ENCODE results near the gene PLCH1.

Gene PLCH1

DNA sequence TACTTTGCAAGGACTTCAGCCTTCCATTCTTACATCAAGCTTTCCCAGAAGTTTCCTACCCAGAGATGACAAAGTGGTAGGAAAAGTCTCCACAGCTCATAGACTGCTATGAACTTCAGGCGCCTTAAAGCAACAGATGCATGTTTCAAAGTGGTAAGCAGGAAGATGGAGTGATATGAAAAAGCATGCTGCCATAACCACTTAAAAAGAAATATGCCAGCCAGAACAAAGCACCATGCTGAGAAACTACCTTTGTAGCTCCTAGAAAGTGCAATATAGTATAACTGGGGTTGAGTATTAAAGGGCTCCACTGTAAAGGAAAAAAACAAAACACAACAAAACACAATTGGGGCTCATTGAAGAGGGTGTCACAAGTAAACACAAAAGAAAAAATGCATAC, 259.0 kb downstream of the PLCH1 start:
- no peak overlapping the region for H3K4me3 ChIP-seq
- H3K9ac ChIP-seq (ENCODE audit: insufficient read length) = no peak overlapping the region
- TF ChIP-seq EZH2 (IDR thresholded peaks at IDR 0.05) (no peak), POLR2AphosphoS5 (IDR thresholded peaks at IDR 0.05; ENCODE audit: borderline replicate concordance, low read depth, low read length) (no peak), FOXP2 (optimal IDR thresholded peaks at IDR 0.05; ENCODE audit: control extremely low read depth, extremely low read length, insufficient read depth) (no peak)
- no peak overlapping the region for H3K27ac ChIP-seq
- H3K9me3 ChIP-seq (ENCODE audit: low read depth, low read length) = no peaks in the 10 kb centered on the region
- DNase-seq (ENCODE audit: low read depth, low spot score) = no peak
- no peaks in the 10 kb centered on the region for H3K36me3 ChIP-seq (ENCODE audit: insufficient read depth, low read length)

- H3K4me3 ChIP-seq = no peak overlapping the region
- H3K27ac ChIP-seq = no peak overlapping the region
- no peaks in the 10 kb centered on the region for H3K36me3 ChIP-seq (ENCODE audit: insufficient read depth, low read length)
- TF ChIP-seq EZH2 (IDR thresholded peaks at IDR 0.05) = no peak
- no peak for TF ChIP-seq FOXP2 (optimal IDR thresholded peaks at IDR 0.05; ENCODE audit: control extremely low read depth, extremely low read length, insufficient read depth)
- no peak for TF ChIP-seq POLR2AphosphoS5 (IDR thresholded peaks at IDR 0.05; ENCODE audit: borderline replicate concordance, low read depth, low read length)
- DNase-seq (ENCODE audit: low read depth, low spot score) = no peak
- H3K9ac ChIP-seq (ENCODE audit: insufficient read length) = no peak overlapping the region
- 0 out of 2 replicates have a peak, but pooled peaks cover 2% of the 10 kb centered on the region for H3K9me3 ChIP-seq (ENCODE audit: low read depth, low read length)
Measured at GRCh38 chr3:155481591-155481990, 263.3 kb downstream of the PLCH1 start.

DNA sequence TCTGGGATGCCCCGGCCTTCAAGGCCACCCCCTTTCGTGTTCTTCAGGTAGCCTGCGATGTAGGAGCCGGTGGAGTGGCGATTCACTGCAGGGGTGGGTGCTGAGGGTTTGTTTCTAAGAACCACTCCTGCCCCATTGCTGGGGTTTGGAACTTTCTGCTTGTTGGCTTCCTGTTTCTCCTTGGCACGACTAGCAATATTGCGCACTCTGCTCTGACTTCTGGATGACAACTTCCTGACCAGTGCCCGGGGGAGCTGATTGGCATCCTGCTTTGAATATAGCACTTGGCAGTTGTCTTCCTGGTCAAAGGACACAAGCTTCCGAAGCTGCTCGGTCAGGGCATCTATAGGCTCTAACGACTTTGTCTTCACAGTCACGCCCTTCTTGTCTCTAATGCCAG, 263.8 kb downstream of the PLCH1 start:
- H3K9me3 ChIP-seq (ENCODE audit: low read depth, low read length) = 0 out of 2 replicates have a peak, but pooled peaks cover 4% of the 10 kb centered on the region
- no peak for TF ChIP-seq POLR2AphosphoS5 (IDR thresholded peaks at IDR 0.05; ENCODE audit: borderline replicate concordance, low read depth, low read length)
- no peak for TF ChIP-seq FOXP2 (optimal IDR thresholded peaks at IDR 0.05; ENCODE audit: control extremely low read depth, extremely low read length, insufficient read depth)
- TF ChIP-seq EZH2 (IDR thresholded peaks at IDR 0.05) = no peak
- no peak overlapping the region for H3K9ac ChIP-seq (ENCODE audit: insufficient read length)
- H3K36me3 ChIP-seq (ENCODE audit: insufficient read depth, low read length) = no peaks in the 10 kb centered on the region
- no peak for DNase-seq (ENCODE audit: low read depth, low spot score)
- no peak overlapping the region for H3K4me3 ChIP-seq
- H3K27ac ChIP-seq = no peak overlapping the region

DNA sequence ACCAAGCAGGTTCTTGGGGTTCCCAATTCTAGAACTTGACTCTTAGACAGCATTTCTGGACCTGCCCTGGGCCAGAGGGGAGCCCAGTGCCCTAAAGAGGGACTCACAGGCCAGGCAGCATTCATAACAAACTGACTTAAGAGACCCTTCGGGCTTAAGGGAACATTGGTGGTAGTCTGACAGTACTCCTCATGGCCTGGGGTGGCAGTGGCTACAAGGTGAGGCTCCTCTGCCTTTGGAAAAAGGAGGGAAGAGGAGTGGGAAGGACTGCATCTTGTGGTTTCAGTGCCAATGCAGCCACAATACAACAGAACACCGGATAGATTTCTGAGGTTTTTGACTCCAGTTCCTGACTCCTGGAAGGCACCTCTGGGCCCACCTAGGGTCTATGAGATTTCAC, 279.2 kb downstream of the PLCH1 start:
- H3K27ac ChIP-seq = no peak overlapping the region
- TF ChIP-seq FOXP2 (optimal IDR thresholded peaks at IDR 0.05; ENCODE audit: control extremely low read depth, extremely low read length, insufficient read depth) = no peak
- no peak for TF ChIP-seq POLR2AphosphoS5 (IDR thresholded peaks at IDR 0.05; ENCODE audit: borderline replicate concordance, low read depth, low read length)
- no peak for TF ChIP-seq EZH2 (IDR thresholded peaks at IDR 0.05)
- DNase-seq (ENCODE audit: low read depth, low spot score) = no peak
- H3K36me3 ChIP-seq (ENCODE audit: insufficient read depth, low read length) = no peaks in the 10 kb centered on the region
- no peak overlapping the region for H3K4me3 ChIP-seq
- H3K9ac ChIP-seq (ENCODE audit: insufficient read length) = no peak overlapping the region
- no peaks in the 10 kb centered on the region for H3K9me3 ChIP-seq (ENCODE audit: low read depth, low read length)

DNA sequence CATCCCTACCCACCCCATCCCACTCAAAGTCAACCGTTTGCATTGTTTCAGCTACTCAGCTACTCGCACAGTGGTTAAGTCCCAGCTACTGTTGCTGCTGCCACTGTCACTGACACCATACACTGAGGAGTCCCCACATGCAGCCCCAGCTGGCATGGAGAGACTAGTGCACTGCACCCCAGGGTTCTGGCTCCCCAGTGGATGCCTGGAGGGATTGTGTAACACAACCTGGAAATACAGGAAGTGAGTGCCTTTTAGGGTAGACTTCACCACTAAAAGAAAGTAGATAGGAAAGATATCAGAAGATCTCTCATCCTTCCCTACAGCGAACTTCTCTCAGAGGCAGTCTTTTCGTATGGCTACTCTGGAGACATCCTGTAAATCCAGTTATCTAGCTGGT, 282.2 kb downstream of the PLCH1 start:
- Histone ChIP-seq H3K9me3 (ENCODE audit: low read depth, low read length) (no peaks in the 10 kb centered on the region), H3K36me3 (ENCODE audit: insufficient read depth, low read length) (no peaks in the 10 kb centered on the region), H3K27ac (no peak overlapping the region), H3K9ac (ENCODE audit: insufficient read length) (no peak overlapping the region), H3K4me3 (no peak overlapping the region)
- TF ChIP-seq FOXP2 (optimal IDR thresholded peaks at IDR 0.05; ENCODE audit: control extremely low read depth, extremely low read length, insufficient read depth) (no peak), POLR2AphosphoS5 (IDR thresholded peaks at IDR 0.05; ENCODE audit: borderline replicate concordance, low read depth, low read length) (no peak), EZH2 (IDR thresholded peaks at IDR 0.05) (no peak)
- peak; percentile 30 for DNase-seq (ENCODE audit: low read depth, low spot score)

GRCh38 chr3:155457591-155457990, 287.3 kb downstream of the PLCH1 start:
- no peaks in the 10 kb centered on the region for H3K9me3 ChIP-seq (ENCODE audit: low read depth, low read length)
- no peak overlapping the region for H3K9ac ChIP-seq (ENCODE audit: insufficient read length)
- no peak for DNase-seq (ENCODE audit: low read depth, low spot score)
- H3K4me3 ChIP-seq = no peak overlapping the region
- no peak for TF ChIP-seq POLR2AphosphoS5 (IDR thresholded peaks at IDR 0.05; ENCODE audit: borderline replicate concordance, low read depth, low read length)
- TF ChIP-seq EZH2 (IDR thresholded peaks at IDR 0.05) = no peak
- TF ChIP-seq FOXP2 (optimal IDR thresholded peaks at IDR 0.05; ENCODE audit: control extremely low read depth, extremely low read length, insufficient read depth) = no peak
- no peaks in the 10 kb centered on the region for H3K36me3 ChIP-seq (ENCODE audit: insufficient read depth, low read length)
- H3K27ac ChIP-seq = no peak overlapping the region

DNA sequence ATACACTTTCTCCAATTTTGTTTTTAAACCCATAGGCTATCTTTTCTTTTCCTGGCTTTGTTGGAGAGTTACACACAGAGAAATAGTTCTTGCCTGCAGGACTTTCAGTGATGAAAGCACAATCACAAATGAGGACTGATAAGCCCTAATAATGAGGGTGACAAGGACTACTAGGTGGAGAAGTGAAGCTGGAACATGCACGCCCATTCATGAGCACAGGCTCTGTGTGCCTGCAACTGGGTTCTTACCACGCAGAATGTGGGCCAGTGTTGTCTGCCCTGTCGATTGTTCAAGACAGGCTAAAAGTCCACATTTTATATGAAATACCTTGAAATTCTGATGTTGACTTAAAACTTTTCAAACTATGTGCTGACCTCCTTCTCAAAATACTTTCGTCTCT, 289.1 kb downstream of the PLCH1 start:
- H3K9ac ChIP-seq (ENCODE audit: insufficient read length) = no peak overlapping the region
- no peak for DNase-seq (ENCODE audit: low read depth, low spot score)
- no peaks in the 10 kb centered on the region for H3K9me3 ChIP-seq (ENCODE audit: low read depth, low read length)
- H3K4me3 ChIP-seq = no peak overlapping the region
- no peak for TF ChIP-seq POLR2AphosphoS5 (IDR thresholded peaks at IDR 0.05; ENCODE audit: borderline replicate concordance, low read depth, low read length)
- no peak for TF ChIP-seq FOXP2 (optimal IDR thresholded peaks at IDR 0.05; ENCODE audit: control extremely low read depth, extremely low read length, insufficient read depth)
- TF ChIP-seq EZH2 (IDR thresholded peaks at IDR 0.05) = no peak
- no peak overlapping the region for H3K27ac ChIP-seq
- no peaks in the 10 kb centered on the region for H3K36me3 ChIP-seq (ENCODE audit: insufficient read depth, low read length)

DNA sequence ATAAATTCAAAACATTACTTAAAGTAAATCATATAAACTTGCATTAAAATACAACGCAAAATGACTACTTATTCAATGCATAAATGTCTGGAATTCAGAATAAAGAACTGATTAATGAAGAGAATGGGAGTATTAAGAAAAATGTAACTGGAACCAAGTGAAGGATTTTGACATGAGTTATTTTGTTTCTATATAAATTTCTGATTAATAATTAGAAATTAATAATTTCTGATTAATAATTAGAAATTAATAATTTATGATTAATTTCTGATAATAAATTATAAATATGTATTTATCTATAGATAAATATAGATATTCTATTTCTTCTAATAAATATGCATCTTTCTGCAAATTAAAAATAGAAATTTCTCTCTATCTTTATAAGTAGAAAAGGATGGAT, 291.4 kb downstream of the PLCH1 start:
- Histone ChIP-seq H3K9me3 (ENCODE audit: low read depth, low read length) (no peaks in the 10 kb centered on the region), H3K4me3 (no peak overlapping the region), H3K36me3 (ENCODE audit: insufficient read depth, low read length) (no peaks in the 10 kb centered on the region), H3K27ac (no peak overlapping the region), H3K9ac (ENCODE audit: insufficient read length) (no peak overlapping the region)
- TF ChIP-seq FOXP2 (optimal IDR thresholded peaks at IDR 0.05; ENCODE audit: control extremely low read depth, extremely low read length, insufficient read depth) = no peak
- no peak for TF ChIP-seq POLR2AphosphoS5 (IDR thresholded peaks at IDR 0.05; ENCODE audit: borderline replicate concordance, low read depth, low read length)
- no peak for TF ChIP-seq EZH2 (IDR thresholded peaks at IDR 0.05)
- DNase-seq (ENCODE audit: low read depth, low spot score) = no peak

DNA sequence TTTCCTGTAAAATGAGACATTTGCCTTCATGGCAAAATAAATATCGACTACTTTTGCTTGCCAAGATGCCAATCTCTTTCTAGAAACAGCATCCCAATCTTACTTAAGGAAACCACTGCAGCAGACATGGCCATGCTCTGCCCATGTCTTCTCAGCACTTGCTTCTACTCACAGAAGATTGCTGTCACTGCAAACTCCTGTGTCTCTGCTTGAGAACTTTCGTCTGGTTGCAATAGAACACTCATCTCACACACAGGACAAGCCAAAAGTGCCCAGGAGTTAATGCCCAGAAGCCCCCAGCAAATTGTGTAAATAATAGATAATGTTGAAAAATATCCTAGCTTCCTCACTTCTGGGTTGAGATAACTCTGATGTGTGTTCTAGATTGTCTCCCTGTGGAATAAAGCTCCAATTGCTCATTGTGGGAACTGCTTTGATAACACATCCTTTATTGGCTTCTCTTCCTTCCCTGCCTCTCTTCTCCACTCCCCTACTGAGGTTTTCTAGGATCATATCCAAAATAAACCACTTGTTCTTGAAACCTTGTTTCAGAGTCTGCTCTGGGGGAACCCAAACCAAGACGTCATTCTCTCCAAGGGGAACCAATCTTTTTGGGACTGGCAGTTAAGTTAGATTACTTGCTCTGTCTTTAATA, 295.1 kb downstream of the PLCH1 start:
- no peak for TF ChIP-seq FOXP2 (optimal IDR thresholded peaks at IDR 0.05; ENCODE audit: control extremely low read depth, extremely low read length, insufficient read depth)
- TF ChIP-seq EZH2 (IDR thresholded peaks at IDR 0.05) = no peak
- no peak for TF ChIP-seq POLR2AphosphoS5 (IDR thresholded peaks at IDR 0.05; ENCODE audit: borderline replicate concordance, low read depth, low read length)
- Histone ChIP-seq H3K9me3 (ENCODE audit: low read depth, low read length) (no peaks in the 10 kb centered on the region), H3K27ac (no peak overlapping the region), H3K4me3 (no peak overlapping the region), H3K9ac (ENCODE audit: insufficient read length) (no peak overlapping the region), H3K36me3 (ENCODE audit: insufficient read depth, low read length) (no peaks in the 10 kb centered on the region)
- DNase-seq (ENCODE audit: low read depth, low spot score) = no peak
